HEK293T (cell line): ENCODE measurements around the gene SART1.

Source experiments
- CTCF ChIA-PET: fragments of 350-600 bp; formaldehyde crosslinking; extraction: SDS; loops from one replicate; lab custom pipeline; 2021; ENCODE audit warnings: antibody characterized with exemption, inconsistent platforms; lab: Yijun Ruan, JAX
- POLR2A ChIA-PET: fragments of 350-600 bp; formaldehyde crosslinking; extraction: SDS; loops from one replicate; lab custom pipeline; 2020; ENCODE audit warnings: antibody characterized with exemption, inconsistent platforms; lab: Yijun Ruan, JAX
- DNase-seq: peaks from one replicate; pipeline ENCODE4 v3.0.0; 2012; ENCODE audit warnings: mixed read lengths; ENCODE audit errors: extremely low spot score
- ARNT ChIP-seq: fragments of 450-650 bp; IDR thresholded peaks from 2 replicates; pipeline ENCODE4 v1.6.1; 2017; ENCODE audit warnings: mild to moderate bottlenecking
- BHLHE40 ChIP-seq: fragments of 450-650 bp; IDR thresholded peaks from 2 replicates; pipeline ENCODE4 v1.6.1; 2016; ENCODE audit warnings: mild to moderate bottlenecking, moderate library complexity, borderline replicate concordance
- CTBP1 ChIP-seq: fragments of 450-650 bp; IDR thresholded peaks from 2 replicates; pipeline ENCODE4 v1.6.1; 2016; ENCODE audit warnings: borderline replicate concordance
- ELF4 ChIP-seq: fragments of 450-650 bp; IDR thresholded peaks from 2 replicates; pipeline ENCODE4 v1.6.1; 2017; ENCODE audit warnings: antibody characterized with exemption
- FOXA1 ChIP-seq: fragments of 450-650 bp; IDR thresholded peaks from 2 replicates; pipeline ENCODE4 v1.6.1; 2016; ENCODE audit warnings: mild to moderate bottlenecking
- FOXK2 ChIP-seq: fragments of 450-650 bp; IDR thresholded peaks from 2 replicates; pipeline ENCODE4 v1.6.1; 2016; ENCODE audit warnings: mild to moderate bottlenecking
- FOXM1 ChIP-seq: fragments of 450-650 bp; IDR thresholded peaks from 2 replicates; pipeline ENCODE4 v1.6.1; 2017; ENCODE audit warnings: mild to moderate bottlenecking, borderline replicate concordance
- HDGF ChIP-seq: fragments of 450-650 bp; IDR thresholded peaks from 2 replicates; pipeline ENCODE4 v1.6.1; 2017; ENCODE audit warnings: antibody characterized with exemption, borderline replicate concordance
- L3MBTL2 ChIP-seq: fragments of 450-650 bp; conservative IDR thresholded peaks from 2 replicates; pipeline ENCODE4 v1.6.1; 2016; ENCODE audit warnings: mild to moderate bottlenecking
- LEF1 ChIP-seq: fragments of 450-650 bp; IDR thresholded peaks from 2 replicates; pipeline ENCODE4 v1.6.1; 2017; ENCODE audit warnings: mild to moderate bottlenecking, borderline replicate concordance
- NFRKB ChIP-seq: fragments of 450-650 bp; IDR thresholded peaks from 2 replicates; pipeline ENCODE4 v1.6.1; 2016; ENCODE audit warnings: mild to moderate bottlenecking, moderate library complexity
- SP1 ChIP-seq: fragments of 450-650 bp; IDR thresholded peaks from 2 replicates; pipeline ENCODE4 v1.6.1; 2017
- SUZ12 ChIP-seq: fragments of 450-650 bp; IDR thresholded peaks from 2 replicates; pipeline ENCODE4 v1.6.1; 2016; ENCODE audit warnings: mild to moderate bottlenecking
- TARDBP ChIP-seq: fragments of 450-650 bp; IDR thresholded peaks from 2 replicates; pipeline ENCODE4 v1.6.1; 2016
- ZNF384 ChIP-seq: fragments of 450-650 bp; IDR thresholded peaks from 2 replicates; pipeline ENCODE4 v1.6.1; 2016
- TF ChIP-seq, protein P1 (sequence below): fragments of 450-650 bp; IDR thresholded peaks from 2 replicates; pipeline ENCODE4 v1.6.1; 2016

SART1 gene

DNA sequence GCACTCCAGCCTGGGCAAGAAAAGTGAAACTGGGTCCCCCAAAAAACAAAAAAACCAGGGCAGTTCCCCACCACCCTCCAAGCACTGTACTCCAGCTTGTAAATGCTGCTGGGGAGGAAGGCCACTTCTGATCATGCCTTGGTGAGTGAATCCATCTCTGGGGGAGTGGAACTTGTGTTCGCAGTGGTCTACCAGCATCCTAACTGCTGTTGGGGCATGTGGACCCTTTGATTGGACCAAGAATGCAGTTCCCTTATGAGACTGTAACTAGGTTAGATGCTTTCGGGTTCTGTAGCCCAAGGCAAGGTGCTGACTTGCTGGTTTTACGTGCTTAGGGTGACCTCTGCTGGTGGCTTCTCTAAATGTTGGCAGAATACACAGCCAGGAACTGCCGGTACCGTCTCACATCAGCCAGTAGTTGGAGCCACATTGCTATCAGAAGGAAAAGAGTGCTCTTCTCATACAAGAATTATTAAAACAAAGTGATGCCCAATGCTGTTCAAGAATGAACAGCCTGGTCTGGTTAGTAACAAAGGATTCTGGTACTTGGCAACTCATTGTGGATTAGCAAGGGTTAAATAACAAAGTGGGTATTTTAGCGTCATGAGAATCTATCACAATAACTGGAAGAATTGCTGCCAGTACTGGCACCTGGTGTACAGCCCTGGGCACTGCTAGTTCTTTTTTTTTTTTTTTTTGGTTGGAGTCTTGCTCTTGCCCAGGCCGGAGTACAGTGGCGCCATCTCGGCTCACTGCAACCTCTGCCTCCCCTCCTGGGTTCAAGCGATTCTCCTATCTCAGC lies 27.5 kb downstream of the SART1 start:
- ChIA-PET POLR2A (interaction anchor here (1.1 to 1.3 kb wide), 2 partner anchors 100 to 104 kb away, joined by 4 to 5 read pairs; partner anchors contain the start of gene FIBP), CTCF (interaction anchor here (0.7 to 1.9 kb wide), 8 partner anchors 18 to 277 kb away, joined by 3 to 12 read pairs (median 4); partner anchors contain the start of genes AP5B1, CCDC85B, FIBP and KAT5)
- TF ChIP-seq ZNF384: peak; percentile 95
- no peak for TF ChIP-seq LEF1
- DNase-seq: peak; percentile 88

DNA sequence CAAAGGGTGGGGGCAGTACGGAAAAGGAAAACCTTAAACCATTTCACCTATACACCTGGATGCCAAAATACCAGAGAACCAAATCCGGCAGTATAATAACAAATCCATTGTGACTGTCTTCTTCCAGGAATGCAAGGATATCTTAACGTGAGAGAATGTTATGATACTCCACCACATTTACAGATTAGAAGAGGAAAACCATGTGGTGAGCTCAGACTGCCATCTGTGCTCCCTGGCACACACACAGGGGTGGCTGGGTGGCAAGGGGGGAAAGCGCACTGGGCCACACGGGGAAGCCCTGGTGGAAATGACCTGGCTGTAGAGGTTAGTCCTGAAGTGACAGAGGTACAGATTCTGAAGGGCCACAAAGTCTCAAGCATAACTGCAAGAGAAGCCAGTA lies 30.5 kb downstream of the SART1 start:
- CTCF ChIA-PET: interaction anchor here (0.9 to 1.8 kb wide), 4 partner anchors 30 to 281 kb away, joined by 3 to 4 read pairs (median 4); partner anchors contain the start of genes KAT5 and MUS81
- no peak for DNase-seq
- TF ChIP-seq LEF1 (no peak), SP1 (no peak), BHLHE40 (no peak), FOXK2 (no peak), FOXA1 (no peak), ARNT (no peak), L3MBTL2 (no peak)
- POLR2A ChIA-PET: no interaction called here

DNA sequence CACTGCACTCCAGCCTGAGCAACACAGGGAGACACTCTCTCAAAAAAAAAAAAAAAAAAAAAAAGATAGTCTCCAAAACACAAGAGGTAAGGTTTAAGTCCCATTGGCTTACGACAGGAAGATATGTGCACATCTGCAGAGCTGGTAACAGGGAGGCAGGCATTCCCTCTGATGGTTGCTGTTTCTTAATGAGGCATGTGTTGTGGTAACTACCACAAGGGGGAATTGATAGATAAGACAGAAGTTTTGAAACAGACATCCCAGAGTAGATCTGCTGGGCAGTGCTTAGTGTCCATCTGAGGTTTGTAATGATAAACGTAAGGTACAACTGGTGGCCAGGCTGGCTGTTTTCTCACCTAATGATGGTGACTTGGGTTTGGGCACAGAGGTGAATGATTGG lies 35.8 kb downstream of the SART1 start:
- no peak for DNase-seq
- TF ChIP-seq SUZ12 (no peak), FOXM1 (no peak), NFRKB (no peak), L3MBTL2 (no peak)
- CTCF ChIA-PET: no interaction called here
- POLR2A ChIA-PET: no interaction called here

DNA sequence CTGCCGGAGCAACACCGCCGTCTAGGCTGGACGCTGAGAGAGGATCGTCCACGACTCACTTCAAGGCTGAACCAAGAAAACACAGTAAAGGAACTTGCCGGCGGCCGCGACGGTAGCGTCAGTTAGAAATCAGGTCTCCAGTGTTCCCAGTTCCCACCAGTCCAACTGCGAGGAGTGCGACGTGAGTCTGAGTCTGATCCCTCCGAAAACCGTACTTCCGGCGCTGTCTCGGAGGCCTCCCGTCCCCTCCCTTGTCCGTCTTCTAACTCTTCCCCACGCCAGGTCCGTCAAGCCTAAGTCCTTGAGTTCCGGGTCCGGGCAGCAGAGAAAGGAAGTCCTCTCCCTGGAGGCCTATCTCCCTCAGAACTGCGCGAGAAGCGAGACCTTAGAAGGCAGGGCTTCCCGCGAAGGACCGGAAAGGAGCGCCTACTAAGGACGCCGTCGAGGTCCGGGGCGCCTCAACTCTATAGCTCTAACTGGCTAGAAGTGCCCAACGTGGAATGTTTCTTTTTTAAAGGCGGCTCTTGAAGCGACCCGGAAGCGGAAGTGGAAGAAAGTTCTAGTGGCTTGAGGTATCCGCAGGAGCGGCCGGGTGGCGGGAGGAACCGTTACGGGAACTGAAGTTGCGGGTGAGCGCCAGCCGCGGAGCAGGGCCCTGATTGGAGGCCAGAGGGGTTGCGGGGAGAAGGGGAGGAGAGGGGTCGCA lies 40.6 kb downstream of the SART1 start, which contains the start of the genes BANF1 and EIF1AD:
Gene BANF1 (plus strand): TSS at position 562 of the 706 bp plus-strand sequence. CDS start 748 bp downstream, outside the sequence.
Gene EIF1AD (minus strand): TSS at position 216 of the 706 bp plus-strand sequence. CDS start 1,768 bp downstream, outside the sequence.
- TF ChIP-seq CTBP1: peak; percentile 94
- TF ChIP-seq ELF4: peak; percentile 90
- no peak for TF ChIP-seq FOXM1
- peak; percentile 86 for TF ChIP-seq L3MBTL2
- TF ChIP-seq, protein P1, sequence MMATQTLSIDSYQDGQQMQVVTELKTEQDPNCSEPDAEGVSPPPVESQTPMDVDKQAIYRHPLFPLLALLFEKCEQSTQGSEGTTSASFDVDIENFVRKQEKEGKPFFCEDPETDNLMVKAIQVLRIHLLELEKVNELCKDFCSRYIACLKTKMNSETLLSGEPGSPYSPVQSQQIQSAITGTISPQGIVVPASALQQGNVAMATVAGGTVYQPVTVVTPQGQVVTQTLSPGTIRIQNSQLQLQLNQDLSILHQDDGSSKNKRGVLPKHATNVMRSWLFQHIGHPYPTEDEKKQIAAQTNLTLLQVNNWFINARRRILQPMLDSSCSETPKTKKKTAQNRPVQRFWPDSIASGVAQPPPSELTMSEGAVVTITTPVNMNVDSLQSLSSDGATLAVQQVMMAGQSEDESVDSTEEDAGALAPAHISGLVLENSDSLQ: peak; percentile 73
- peak; percentile 49; the same call in 1 of the 2 replicates for TF ChIP-seq FOXK2
- TF ChIP-seq ARNT: 0 out of 2 replicates have a peak, but pooled peaks have one; percentile 43
- TF ChIP-seq TARDBP: no peak
- TF ChIP-seq LEF1: no peak
- ChIA-PET POLR2A (interaction anchor here (0.6 to 1.5 kb wide), 14 partner anchors 11 to 387 kb away, joined by 3 to 9 read pairs (median 4); partner anchors contain the start of genes CCDC85B, FIBP, MUS81 and PCNX3), CTCF (interaction anchor here (1.0 kb wide), 1 partner anchor 142 kb away, joined by 3 read pairs; no protein-coding TSS in a partner anchor)
- DNase-seq: peak; percentile 88

DNA sequence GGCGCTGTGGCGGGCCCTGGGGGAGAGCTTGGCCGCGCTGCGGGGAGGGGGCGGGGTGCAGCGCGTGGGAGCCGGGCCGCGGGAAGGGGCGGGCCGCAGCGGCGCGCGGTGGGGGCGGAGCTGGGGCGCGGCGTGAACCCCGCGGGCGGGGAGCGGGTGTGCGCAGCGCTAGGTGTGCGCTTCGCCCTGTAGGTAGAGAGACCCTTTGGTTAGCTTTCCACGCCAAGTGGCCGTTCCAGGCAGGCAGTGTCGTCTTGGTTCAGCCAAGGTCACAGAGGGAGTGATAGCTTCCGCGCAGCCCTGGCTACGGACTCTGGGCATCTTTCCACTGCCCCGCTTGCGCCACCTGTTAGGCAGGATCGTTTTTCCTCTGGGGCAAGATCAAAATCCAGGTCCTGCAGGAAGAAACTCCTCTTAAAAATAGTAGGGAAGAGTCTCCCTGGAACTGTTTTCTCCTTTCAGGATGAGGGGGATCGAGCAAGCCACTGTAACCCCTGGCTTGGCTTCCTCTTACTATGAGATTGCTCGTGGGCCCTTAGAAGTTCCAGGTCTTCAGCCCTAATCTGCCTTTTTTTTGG lies 41.2 kb downstream of the SART1 start:
- ChIA-PET CTCF (interaction anchor here (1.0 kb wide), 1 partner anchor 143 kb away, joined by 3 read pairs; no protein-coding TSS in a partner anchor), POLR2A (interaction anchor here (0.6 to 1.5 kb wide), 14 partner anchors 12 to 388 kb away, joined by 3 to 9 read pairs (median 4); partner anchors contain the start of genes CCDC85B, FIBP, MUS81 and PCNX3)
- TF ChIP-seq ZNF384 (no peak), ARNT (no peak), NFRKB (no peak), CTBP1 (no peak), FOXM1 (no peak), TARDBP (no peak), SP1 (no peak), SUZ12 (no peak), FOXK2 (no peak), HDGF (no peak), LEF1 (no peak), ELF4 (no peak)
- TF ChIP-seq, protein P1: no peak
- DNase-seq: no peak

DNA sequence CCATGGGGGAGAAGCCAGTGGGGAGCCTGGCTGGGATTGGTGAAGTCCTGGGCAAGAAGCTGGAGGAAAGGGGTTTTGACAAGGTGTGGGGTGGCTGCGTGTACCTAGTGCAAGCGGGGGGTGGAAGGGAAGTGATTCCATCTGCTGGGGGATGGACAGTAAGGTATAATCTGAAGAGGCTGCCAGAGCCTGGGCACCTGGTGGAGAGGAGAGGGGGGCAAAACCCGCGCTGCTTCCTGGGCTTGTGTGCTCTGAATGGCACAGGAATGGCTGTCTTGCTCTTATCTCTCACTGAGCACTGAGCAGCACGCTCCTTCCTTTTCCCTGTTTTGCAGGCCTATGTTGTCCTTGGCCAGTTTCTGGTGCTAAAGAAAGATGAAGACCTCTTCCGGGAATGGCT lies 41.8 kb downstream of the SART1 start:
- DNase-seq: no peak
- TF ChIP-seq FOXK2: no peak
- TF ChIP-seq HDGF: no peak
- no peak for TF ChIP-seq SP1
- TF ChIP-seq ELF4: no peak
- TF ChIP-seq SUZ12: no peak
- TF ChIP-seq LEF1: no peak
- TF ChIP-seq, protein P1: no peak
- TF ChIP-seq L3MBTL2: no peak
- TF ChIP-seq TARDBP: no peak
- TF ChIP-seq ARNT: no peak
- TF ChIP-seq ZNF384: no peak
- ChIA-PET POLR2A (interaction anchor here (1.2 to 1.5 kb wide), 4 partner anchors 19 to 65 kb away, joined by 4 to 8 read pairs (median 6); no protein-coding TSS in a partner anchor), CTCF (no interaction called here)
